Uterus (tissue), 4 donors: Measurements from ENCODE around the gene ZNF225. TPM values are rescaled to one million over a fixed set of nuclear protein-coding genes. Genes with fewer than 3 reads are reported as not detected.

Experiments used
- DNase-seq, 2 donors: peaks; one replicate each; pipeline ENCODE4 v3.0.0-alpha.2; 2019 to 2020
- H3K27ac ChIP-seq, 2 donors: fragments of 200-600 bp; sonication (generic); 1 replicate in 1 of 2; 2 replicates in 1 of 2; pipeline ENCODE4 v1.5.1; 2016 to 2018
- H3K27me3 ChIP-seq, 2 donors: fragments of 200-600 bp; sonication (generic); one replicate each; pipeline ENCODE4 v1.5.1; 2018 to 2019; ENCODE audit warnings: control low read depth in 1 of 2
- H3K36me3 ChIP-seq, 2 donors: fragments of 200-600 bp; sonication (generic); one replicate each; pipeline ENCODE4 v1.5.1; 2019; ENCODE audit warnings: control low read depth in 1 of 2
- H3K4me1 ChIP-seq, 2 donors: fragments of 200-600 bp; sonication (generic); one replicate each; pipeline ENCODE4 v1.5.1; 2018 to 2019; ENCODE audit warnings: control low read depth in 1 of 2
- H3K4me3 ChIP-seq, 2 donors: fragments of 200-600 bp; sonication (generic); 1 replicate in 1 of 2; 2 replicates in 1 of 2; pipeline ENCODE4 v1.5.1; 2018 to 2019; ENCODE audit warnings: mild to moderate bottlenecking in 1 of 2
- H3K9me3 ChIP-seq, 2 donors: fragments of 200-600 bp; sonication (generic); one replicate each; pipeline ENCODE4 v1.5.1; 2019; ENCODE audit warnings: control low read depth in 1 of 2
- POLR2A ChIP-seq, 2 donors: fragments of 450-650 bp; IDR thresholded peaks; one replicate each; pipeline ENCODE4 v1.6.1; 2016; ENCODE audit warnings: antibody characterized with exemption in 2 of 2, mild to moderate bottlenecking in 1 of 2, moderate library complexity in 1 of 2
- intact Hi-C: fragments of 100-400 bp; cut with DNase I; formaldehyde crosslinking; loops from one replicate; pipeline ENCODE4 v1.15.1; 2023; ENCODE audit warnings: low total_unique reads
- total RNA-seq, 4 donors: library from RNA; depleted of rRNA in 3 of 4; stranded (reverse); fragments of >200 nt in 3 of 4; gene quantifications; one replicate each; pipeline versions ENCODE4 v1.1.0 to v1.2.4, GENCODE V29; 2014 to 2023
- TF ChIP-seq, protein P1 (sequence below), 4 experiments: fragments of 200-600 bp in 2 of 4; fragments of 450-650 bp in 2 of 4; sonication (generic) in 2 of 4; IDR thresholded peaks; one replicate each; pipeline ENCODE4 v1.5.1; 2016 to 2019; ENCODE audit warnings: antibody characterized with exemption in 4 of 4, mild to moderate bottlenecking in 2 of 4, moderate library complexity in 1 of 4
- donor health status: DM: yes; HTN: yes; CAD: no.

ZNF225 gene
- total RNA-seq: 10 to 100 TPM in 1 of 4 donors, 1 to 10 TPM in 2, under 1 TPM in 1; 0.29 to 18.5 (median 4.9) TPM

DNA sequence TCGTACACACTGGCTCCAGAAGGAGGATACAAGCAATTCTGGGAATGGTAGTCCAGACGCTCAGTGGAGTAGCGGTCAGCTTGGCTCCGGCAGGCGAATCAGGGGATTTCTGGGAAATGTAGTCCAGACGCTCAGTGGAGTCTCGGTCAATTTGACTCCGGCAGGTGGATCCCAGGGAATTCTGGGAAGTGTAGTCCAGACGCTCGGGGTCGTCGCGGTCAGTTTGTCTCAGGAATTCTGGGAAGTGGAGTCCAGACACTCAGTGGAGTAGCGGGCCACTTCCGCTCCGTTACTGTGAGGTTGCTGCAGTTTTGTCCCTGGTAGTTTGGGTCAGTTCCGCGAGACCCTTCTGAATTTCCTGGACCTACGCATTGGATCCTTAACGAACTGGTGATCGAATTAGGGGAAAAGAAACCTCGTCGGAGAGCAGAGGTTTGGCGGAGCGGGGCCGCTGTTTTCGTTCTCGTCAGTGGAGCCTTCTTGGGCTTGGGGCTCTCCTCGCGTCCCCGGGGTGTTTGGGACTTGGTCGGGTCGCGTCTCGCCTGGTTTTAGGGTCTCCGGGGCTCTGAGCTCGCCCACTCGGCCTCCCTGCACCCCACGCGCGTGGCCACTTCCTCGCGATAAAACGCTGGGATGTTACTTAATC is at the start of gene ZNF225:
Gene ZNF225 (plus strand): TSS at position 262 of the 646 bp plus-strand sequence. CDS start 2,429 bp downstream, outside the sequence.
- H3K4me1 ChIP-seq: no peaks in the 10 kb centered on the region
- H3K36me3 ChIP-seq: no peaks in the 10 kb centered on the region
- H3K4me3 ChIP-seq: peak within 1 kb of the TSS; percentile 67 to 83
- no peaks in the 10 kb centered on the region for H3K27me3 ChIP-seq
- H3K27ac ChIP-seq: peak within 1 kb of the TSS; percentile 75
- peak in 1 of 2 donors; percentile 23 for TF ChIP-seq POLR2A (IDR thresholded peaks at IDR 0.05)
- TF ChIP-seq, protein P1, sequence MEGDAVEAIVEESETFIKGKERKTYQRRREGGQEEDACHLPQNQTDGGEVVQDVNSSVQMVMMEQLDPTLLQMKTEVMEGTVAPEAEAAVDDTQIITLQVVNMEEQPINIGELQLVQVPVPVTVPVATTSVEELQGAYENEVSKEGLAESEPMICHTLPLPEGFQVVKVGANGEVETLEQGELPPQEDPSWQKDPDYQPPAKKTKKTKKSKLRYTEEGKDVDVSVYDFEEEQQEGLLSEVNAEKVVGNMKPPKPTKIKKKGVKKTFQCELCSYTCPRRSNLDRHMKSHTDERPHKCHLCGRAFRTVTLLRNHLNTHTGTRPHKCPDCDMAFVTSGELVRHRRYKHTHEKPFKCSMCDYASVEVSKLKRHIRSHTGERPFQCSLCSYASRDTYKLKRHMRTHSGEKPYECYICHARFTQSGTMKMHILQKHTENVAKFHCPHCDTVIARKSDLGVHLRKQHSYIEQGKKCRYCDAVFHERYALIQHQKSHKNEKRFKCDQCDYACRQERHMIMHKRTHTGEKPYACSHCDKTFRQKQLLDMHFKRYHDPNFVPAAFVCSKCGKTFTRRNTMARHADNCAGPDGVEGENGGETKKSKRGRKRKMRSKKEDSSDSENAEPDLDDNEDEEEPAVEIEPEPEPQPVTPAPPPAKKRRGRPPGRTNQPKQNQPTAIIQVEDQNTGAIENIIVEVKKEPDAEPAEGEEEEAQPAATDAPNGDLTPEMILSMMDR (IDR thresholded peaks at IDR 0.05): peak in 3 of 4 experiments; percentile 9 to 20 (median 17)
- intact Hi-C loops: no loop called here
- peak; percentile 95 to 98 for DNase-seq
- peaks cover 0 to 22% of the 10 kb centered on the region in 2 donors for H3K9me3 ChIP-seq

DNA sequence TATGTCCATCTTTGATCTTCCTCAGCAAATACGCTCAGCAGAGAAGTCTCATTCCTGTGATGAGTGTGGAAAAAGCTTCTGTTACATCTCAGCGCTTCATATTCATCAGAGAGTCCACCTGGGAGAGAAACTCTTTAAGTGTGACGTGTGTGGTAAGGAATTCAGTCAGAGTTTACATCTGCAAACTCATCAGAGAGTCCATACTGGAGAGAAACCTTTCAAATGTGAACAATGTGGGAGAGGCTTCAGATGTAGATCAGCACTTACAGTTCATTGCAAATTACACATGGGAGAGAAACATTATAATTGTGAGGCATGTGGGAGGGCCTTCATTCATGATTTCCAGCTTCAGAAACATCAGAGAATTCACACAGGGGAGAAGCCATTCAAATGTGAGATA is 46.9 kb upstream of the ZNF225 start:
- intact Hi-C loops: no loop called here
- Histone ChIP-seq H3K4me3 (no peak overlapping the region), H3K4me1 (no peaks in the 10 kb centered on the region), H3K27me3 (no peaks in the 10 kb centered on the region), H3K36me3 (no peaks in the 10 kb centered on the region), H3K9me3 (peaks cover 0 to 46% of the 10 kb centered on the region in 2 donors), H3K27ac (no peak overlapping the region)
- no peak for DNase-seq
- TF ChIP-seq, protein P1 (IDR thresholded peaks at IDR 0.05): no peak
- TF ChIP-seq POLR2A (IDR thresholded peaks at IDR 0.05): no peak

DNA sequence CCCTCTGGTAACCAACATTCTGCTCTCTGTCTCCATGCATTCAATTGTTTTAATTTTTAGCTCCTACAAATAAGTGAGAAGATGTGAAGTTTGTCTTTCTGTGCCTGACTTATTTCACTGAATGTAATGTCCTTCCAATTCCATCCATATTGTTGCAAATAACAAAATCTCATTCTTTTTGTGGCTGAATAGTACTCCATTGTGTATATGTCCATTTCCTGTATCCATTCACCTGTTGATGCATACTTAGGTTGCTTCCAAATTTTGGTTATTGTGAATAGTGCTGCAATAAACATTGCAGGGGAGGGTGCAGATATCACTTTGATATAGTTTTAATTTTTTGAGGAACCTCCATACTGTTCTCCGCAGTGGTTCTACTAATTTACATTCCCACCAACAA is 43.8 kb upstream of the ZNF225 start:
- no peaks in the 10 kb centered on the region for H3K27me3 ChIP-seq
- no peak overlapping the region for H3K4me3 ChIP-seq
- no peak overlapping the region for H3K27ac ChIP-seq
- TF ChIP-seq, protein P1 (IDR thresholded peaks at IDR 0.05): no peak
- no peak for TF ChIP-seq POLR2A (IDR thresholded peaks at IDR 0.05)
- no peaks in the 10 kb centered on the region for H3K4me1 ChIP-seq
- H3K36me3 ChIP-seq: no peaks in the 10 kb centered on the region
- H3K9me3 ChIP-seq: peaks cover 0 to 30% of the 10 kb centered on the region in 2 donors
- no peak for DNase-seq
- intact Hi-C loops: no loop called here

DNA sequence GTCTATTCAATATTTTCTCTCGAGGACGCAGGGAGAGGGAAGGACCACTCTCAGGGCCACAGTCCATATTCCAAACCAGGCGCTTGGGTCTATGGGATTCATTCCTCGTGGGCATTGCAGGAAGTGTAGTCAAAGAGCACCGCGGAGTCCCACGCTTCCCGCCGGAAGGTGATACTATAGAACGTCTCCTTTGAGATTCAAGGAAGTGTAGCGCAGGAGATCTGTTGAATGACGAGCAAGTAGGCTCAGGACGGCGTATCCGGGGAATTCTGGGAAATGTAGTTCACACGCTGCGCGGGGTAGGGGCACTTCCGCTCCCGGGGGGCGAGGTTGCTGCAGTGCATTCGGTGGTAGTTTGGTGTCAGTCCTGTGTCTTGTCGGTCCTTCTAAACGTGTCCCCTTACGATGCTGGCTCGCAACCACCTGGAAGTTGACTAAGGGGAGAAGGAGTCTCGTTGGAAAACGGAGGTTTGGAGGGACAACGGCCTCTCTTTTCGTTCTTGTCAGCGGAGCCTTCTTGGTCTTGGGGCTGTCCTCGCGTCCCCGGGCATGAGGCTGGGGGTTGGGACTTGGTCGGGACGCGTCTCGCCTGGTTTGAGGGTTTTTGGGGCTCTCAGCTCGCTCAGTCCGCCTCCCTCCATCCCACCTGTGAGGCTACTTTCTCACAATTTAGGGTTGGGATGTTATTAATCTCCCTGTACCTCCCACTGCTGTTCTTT is 41.2 kb upstream of the ZNF225 start, which contains the start of gene ZNF284:
Gene ZNF284 (plus strand): TSS at position 336 of the 719 bp plus-strand sequence. CDS start 4,231 bp downstream, outside the sequence.
- peak within 1 kb of the TSS; percentile 49 to 59 for H3K27ac ChIP-seq
- TF ChIP-seq POLR2A (IDR thresholded peaks at IDR 0.05): no peak
- TF ChIP-seq, protein P1 (IDR thresholded peaks at IDR 0.05): peak in 1 of 4 experiments; percentile 9
- no peaks in the 10 kb centered on the region for H3K4me1 ChIP-seq
- no peaks in the 10 kb centered on the region for H3K36me3 ChIP-seq
- peak; percentile 83 to 87 for DNase-seq
- H3K9me3 ChIP-seq: peaks cover 0 to 5% of the 10 kb centered on the region in 2 donors
- intact Hi-C loops: no loop called here
- H3K4me3 ChIP-seq: peak within 1 kb of the TSS; percentile 44 to 58
- H3K27me3 ChIP-seq: no peaks in the 10 kb centered on the region
